HepG2 (cell line): Measurements from ENCODE around the gene CCL27. TPM values are rescaled to one million over a fixed set of nuclear protein-coding genes. Genes with fewer than 3 reads are reported as not detected.

Experiments
- ATAC-seq: fragments of 200-7000 bp; cut with Tn5 transposase; 3 replicates; pipeline ENCODE4 v1.9.1; 2020; ENCODE audit warnings: mild to moderate bottlenecking, moderate library complexity
- BruUV-seq: library from RNA; stranded (reverse); fragments of 400-500 nt; replicated peaks from 2 replicates; lab custom pipeline; 2021; lab: Mats Ljungman, UMichigan
- CTCF ChIA-PET: fragments of 300-600 bp; formaldehyde crosslinking; extraction: SDS; loops from one replicate; lab custom pipeline; 2021; ENCODE audit warnings: low total read pairs, inconsistent platforms, low intra/inter-chr PET ratio; lab: Yijun Ruan, JAX
- POLR2A ChIA-PET: fragments of 350-600 bp; sonication (Branson Sonifier 250); formaldehyde crosslinking; loops from one replicate; lab custom pipeline; 2020; ENCODE audit warnings: antibody characterized with exemption, inconsistent platforms; lab: Yijun Ruan, JAX
- DNase-seq: peaks from one replicate; pipeline ENCODE4 v3.0.0-alpha.2; 2015; ENCODE audit warnings: low spot score
- FAIRE-seq: peaks from 3 replicates; lab custom pipeline; 2011; peaks lifted over from hg19 to GRCh38; lab: Jason Lieb, UNC
- H2AFZ ChIP-seq: one replicate; pipeline ENCODE4 v1.6.1; 2011; ENCODE audit warnings: low read length, inconsistent platforms
- H3K27ac ChIP-seq: fragments of 300-600 bp; 3 replicates; pipeline ENCODE4 v1.8.0; 2011; ENCODE audit warnings: mixed run types, mild to moderate bottlenecking, mixed read lengths, low read length, inconsistent platforms; ENCODE audit not compliant: insufficient read depth; ENCODE audit errors: extremely low read length
- H3K27me3 ChIP-seq, 2 experiments: fragments of 200-600 bp in 1 of 2; 2 replicates in 1 of 2; 3 replicates in 1 of 2; pipeline versions ENCODE4 v1.6.0 to v1.8.0; 2011; ENCODE audit warnings: low read length in 2 of 2, mild to moderate bottlenecking in 2 of 2, moderate library complexity in 2 of 2, inconsistent platforms in 1 of 2; ENCODE audit not compliant: insufficient read depth in 2 of 2, control insufficient read depth in 1 of 2
- H3K36me3 ChIP-seq, 2 experiments: fragments of 200-600 bp in 1 of 2; replicated peaks in 1 of 2; 2 replicates in 1 of 2; 3 replicates in 1 of 2; pipeline versions ENCODE4 v1.5.1 to v1.8.0; 2011; ENCODE audit warnings: low read length in 2 of 2, inconsistent platforms in 1 of 2; ENCODE audit not compliant: insufficient read depth in 2 of 2, control insufficient read depth in 1 of 2
- H3K4me1 ChIP-seq: 2 replicates; pipeline ENCODE4 v1.5.1; 2012; ENCODE audit warnings: low read length, inconsistent platforms; ENCODE audit not compliant: insufficient read depth
- H3K4me2 ChIP-seq: 2 replicates; pipeline ENCODE4 v1.6.0; 2011; ENCODE audit warnings: low read depth, low read length, inconsistent platforms
- H3K4me3 ChIP-seq, 3 experiments: fragments of 200-600 bp in 1 of 3; sonication (generic), shearing (Covaris generic) in 1 of 3; replicated peaks in 1 of 3; 2 replicates each; pipeline ENCODE4 v1.5.1; 2011 to 2016; ENCODE audit warnings: low read length in 3 of 3, inconsistent platforms in 2 of 3, low read depth in 2 of 3, mild to moderate bottlenecking in 2 of 3, control low read depth in 1 of 3, mixed read lengths in 1 of 3; ENCODE audit not compliant: insufficient read depth in 1 of 3
- H3K79me2 ChIP-seq: one replicate; pipeline ENCODE4 v1.6.1; 2011; ENCODE audit warnings: low read length, inconsistent platforms; ENCODE audit not compliant: insufficient read depth
- H3K9ac ChIP-seq: 2 replicates; pipeline ENCODE4 v1.6.0; 2011; ENCODE audit warnings: mild to moderate bottlenecking, low read depth, low read length, inconsistent platforms; ENCODE audit not compliant: insufficient read depth
- H3K9me3 ChIP-seq: 2 replicates; pipeline ENCODE4 v1.5.1; 2012; ENCODE audit warnings: mild to moderate bottlenecking, low read length
- H4K20me1 ChIP-seq: 2 replicates; pipeline ENCODE4 v1.6.0; 2011; ENCODE audit warnings: inconsistent platforms, mild to moderate bottlenecking, low read length, moderate library complexity; ENCODE audit not compliant: insufficient read depth
- HNRNPL ChIP-seq: fragments of 200-400 bp; formaldehyde crosslinking; IDR thresholded peaks from 2 replicates; pipeline ENCODE4 v1.6.1; 2017; ENCODE audit warnings: mild to moderate bottlenecking, low read depth, low read length
- KIAA2018 ChIP-seq: sonication (generic); formaldehyde crosslinking; IDR thresholded peaks from 2 replicates; pipeline ENCODE4 v1.5.0; 2020; ENCODE audit warnings: mild to moderate bottlenecking, missing genetic modification reagents, borderline replicate concordance
- NCOA1 ChIP-seq: sonication (generic); formaldehyde crosslinking; IDR thresholded peaks from 2 replicates; pipeline ENCODE4 v1.9.0; 2021; ENCODE audit warnings: missing genetic modification reagents
- POLR2A ChIP-seq, 2 experiments: IDR thresholded peaks; 2 replicates each; pipeline ENCODE4 v1.6.1; 2011; ENCODE audit warnings: low read depth in 2 of 2, low read length in 2 of 2, mild to moderate bottlenecking in 1 of 2, moderate library complexity in 1 of 2; ENCODE audit not compliant: insufficient read depth in 1 of 2
- RFX5 ChIP-seq: IDR thresholded peaks from 2 replicates; pipeline ENCODE4 v1.6.1; 2011; ENCODE audit warnings: low read depth, low read length, improper control_type of control experiment
- THAP8 ChIP-seq: sonication (generic); formaldehyde crosslinking; IDR thresholded peaks from 2 replicates; pipeline ENCODE4 v1.5.1; 2020; ENCODE audit warnings: missing genetic modification reagents, mild to moderate bottlenecking, borderline replicate concordance
- ZFX ChIP-seq: sonication (generic); formaldehyde crosslinking; IDR thresholded peaks from 2 replicates; pipeline ENCODE4 v1.4.0; 2020; ENCODE audit warnings: mild to moderate bottlenecking, low read depth, missing genetic modification reagents, moderate library complexity
- ZNF20 ChIP-seq: sonication (generic); formaldehyde crosslinking; IDR thresholded peaks from 2 replicates; pipeline ENCODE4 v1.4.0; 2020; ENCODE audit warnings: mild to moderate bottlenecking, moderate library complexity, missing genetic modification reagents
- ZNF234 ChIP-seq: sonication (generic); formaldehyde crosslinking; conservative IDR thresholded peaks from 2 replicates; pipeline ENCODE4 v1.5.1; 2020; ENCODE audit warnings: mild to moderate bottlenecking, missing genetic modification reagents
- ZNF337 ChIP-seq: sonication (generic); formaldehyde crosslinking; IDR thresholded peaks from 2 replicates; pipeline ENCODE4 v1.5.1; 2020; ENCODE audit warnings: missing genetic modification reagents, low read depth, mild to moderate bottlenecking, borderline replicate concordance
- ZNF343 ChIP-seq: sonication (generic); formaldehyde crosslinking; IDR thresholded peaks from 2 replicates; pipeline ENCODE4 v1.4.0; 2020; ENCODE audit warnings: mild to moderate bottlenecking, missing genetic modification reagents
- ZNF460 ChIP-seq: sonication (generic); formaldehyde crosslinking; IDR thresholded peaks from 2 replicates; pipeline ENCODE4 v1.5.1; 2020; ENCODE audit warnings: missing genetic modification reagents, mild to moderate bottlenecking, borderline replicate concordance
- WGBS: methylation state at CpG from one replicate; pipeline ENCODE4 v1.1.6; 2017; ENCODE audit warnings: low lambda C conversion rate; 5-methylcytosine and 5-hydroxymethylcytosine counted together
- in situ Hi-C: cut with HindIII; loops from 2 replicates; pipeline ENCODE4 v1.10.0; 2017; ENCODE audit warnings: low pct_unique_long_range_greater_than_20kb; ENCODE audit not compliant: extremely low pct_ligation_motif_present
- intact Hi-C: fragments of 100-400 bp; cut with micrococcal nuclease; formaldehyde crosslinking; loops from one replicate; pipeline ENCODE4 v1.10.0; 2022; ENCODE audit not compliant: unreplicated experiment
- polyA plus RNA-seq, 8 experiments: library from polyadenylated mRNA; depleted of rRNA in 3 of 8; stranded (reverse) in 7 of 8; unstranded in 1 of 8; fragments of >200 nt; fragmentation: Illumina TruSeq in 4 of 8; extraction: Trizol in 4 of 8; gene quantifications; 2 replicates each; pipeline versions ENCODE4 v1.2.1 to v1.2.3, GENCODE V29; 2011 to 2016; ENCODE audit warnings: low read depth in 4 of 8, missing spikeins in 1 of 8, mixed read lengths in 1 of 8; ENCODE audit not compliant: insufficient read depth in 1 of 8
- total RNA-seq, 5 experiments: library from RNA; depleted of rRNA; stranded (reverse); fragments of >200 nt; fragmentation: Illumina TruSeq; extraction: Trizol; gene quantifications; 2 replicates each; pipeline ENCODE4 v1.2.3, GENCODE V29; 2016; ENCODE audit warnings: low read depth in 1 of 5
- TF ChIP-seq, protein P1 (sequence below): IDR thresholded peaks from 2 replicates; pipeline ENCODE4 v1.6.1; 2016; ENCODE audit warnings: missing compliant biosample characterization, missing genetic modification reagents, borderline replicate concordance

Gene CCL27
- total and polyA plus RNA-seq, 2 of the 13 experiments (the other 11 are each of a cell fraction or from before 2014, with no cell fraction given): not detected

DNA sequence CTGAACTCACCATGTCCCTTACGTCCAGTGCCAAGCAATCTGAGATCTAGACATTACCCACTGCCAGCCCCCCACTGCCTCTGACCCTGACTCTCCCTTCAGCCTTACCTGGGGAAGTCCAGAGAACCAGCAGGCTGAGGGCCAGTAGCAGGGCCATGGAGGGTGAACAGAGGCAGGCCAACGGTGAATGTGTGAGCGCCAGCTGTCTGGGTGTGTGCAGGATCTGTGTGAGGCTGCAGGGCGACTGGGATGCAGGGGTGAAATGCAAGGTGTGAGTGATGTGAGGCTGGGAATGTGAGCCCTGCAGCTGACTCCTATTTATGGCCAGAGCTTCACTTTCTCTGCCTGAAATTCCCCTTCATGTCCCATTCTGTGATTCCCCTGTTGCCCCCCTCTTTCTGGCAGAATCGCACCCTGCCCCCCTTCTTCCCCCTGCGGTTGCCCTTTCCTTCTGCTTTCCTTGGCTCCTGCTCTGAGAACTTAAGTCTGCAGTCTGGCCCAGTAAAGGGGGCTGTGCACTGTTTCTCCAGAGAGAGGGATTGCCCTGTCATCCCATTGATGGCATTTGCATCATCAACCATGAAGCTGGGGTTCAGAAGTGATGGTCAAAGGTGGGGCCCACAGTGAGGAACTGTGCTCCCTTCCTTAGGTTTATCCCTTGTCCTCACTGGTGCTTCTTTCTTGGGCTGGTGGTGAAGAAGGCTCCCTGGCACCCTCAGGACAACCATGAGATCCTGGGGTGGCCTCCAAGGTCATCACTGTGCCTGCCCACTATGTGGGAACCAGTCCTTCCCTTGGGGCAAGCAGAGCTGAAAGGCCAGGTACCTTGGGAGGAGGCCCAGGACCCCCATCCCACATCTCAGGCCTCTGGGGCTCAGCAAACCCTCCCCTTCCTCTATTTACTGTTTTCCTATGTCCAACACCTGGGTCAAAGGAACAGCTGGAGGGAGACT lies 28.8 kb upstream of the CCL27 start, which contains the start of gene CCL19:
Gene CCL19, minus strand, starts transcription at position 294 of the 953 bp plus-strand sequence. Its CDS starts 137 bp downstream, at position 157.
- no peaks in the 10 kb centered on the region for H3K36me3 ChIP-seq
- peak within 1 kb of the TSS; percentile 68; the same call in 1 of the 2 replicates for H3K4me2 ChIP-seq
- no peak within 1 kb of the TSS for H3K9ac ChIP-seq
- H3K27ac ChIP-seq: no peak within 1 kb of the TSS
- H3K4me1 ChIP-seq: peaks cover 50% of the 10 kb centered on the region
- CTCF ChIA-PET: no interaction called here
- FAIRE-seq (no peak), DNase-seq (no peak), ATAC-seq (no peak)
- H3K79me2 ChIP-seq: no peaks in the 10 kb centered on the region
- no peaks in the 10 kb centered on the region for H3K9me3 ChIP-seq
- intact Hi-C loops: no loop called here
- H4K20me1 ChIP-seq: no peaks in the 10 kb centered on the region
- in situ Hi-C loops: no loop called here
- POLR2A ChIA-PET: no interaction called here
- no peak within 1 kb of the TSS for H3K4me3 ChIP-seq
- no peak within 1 kb of the TSS for H2AFZ ChIP-seq
- WGBS: 70% methylated on average over 5 of the region's 6 CpGs
- no TSS peak for BruUV-seq
- no peaks in the 10 kb centered on the region for H3K27me3 ChIP-seq
- TF ChIP-seq ZNF234 (CRISPR knock-in tag): no peak
- TF ChIP-seq POLR2A (IDR thresholded peaks at IDR 0.05; ENCODE audit: insufficient read depth in 1 of 2, low read depth in 2 of 2, low read length in 2 of 2): no peak
- TF ChIP-seq RFX5: no peak
- no peak for TF ChIP-seq ZNF460 (CRISPR knock-in tag)
- no peak for TF ChIP-seq KIAA2018 (CRISPR knock-in tag)
- TF ChIP-seq ZNF20 (CRISPR knock-in tag): no peak
- TF ChIP-seq THAP8 (CRISPR knock-in tag): no peak
- TF ChIP-seq NCOA1 (CRISPR knock-in tag): no peak
- no peak for TF ChIP-seq HNRNPL
- TF ChIP-seq ZNF343 (CRISPR knock-in tag): no peak
- TF ChIP-seq ZNF337 (CRISPR knock-in tag): no peak
- TF ChIP-seq, protein P1, sequence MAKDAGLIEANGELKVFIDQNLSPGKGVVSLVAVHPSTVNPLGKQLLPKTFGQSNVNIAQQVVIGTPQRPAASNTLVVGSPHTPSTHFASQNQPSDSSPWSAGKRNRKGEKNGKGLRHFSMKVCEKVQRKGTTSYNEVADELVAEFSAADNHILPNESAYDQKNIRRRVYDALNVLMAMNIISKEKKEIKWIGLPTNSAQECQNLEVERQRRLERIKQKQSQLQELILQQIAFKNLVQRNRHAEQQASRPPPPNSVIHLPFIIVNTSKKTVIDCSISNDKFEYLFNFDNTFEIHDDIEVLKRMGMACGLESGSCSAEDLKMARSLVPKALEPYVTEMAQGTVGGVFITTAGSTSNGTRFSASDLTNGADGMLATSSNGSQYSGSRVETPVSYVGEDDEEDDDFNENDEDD (CRISPR knock-in tag): no peak
- no peak for TF ChIP-seq ZFX (CRISPR knock-in tag)
